IMR-90 (cell line): ENCODE results near the gene FOXO3.

Experiments used
- BHLHE40 ChIP-seq: fragments of 150-350 bp; IDR thresholded peaks from 2 replicates; pipeline ENCODE4 v1.6.1; 2016; ENCODE audit warnings: mild to moderate bottlenecking, low read depth, low read length
- CEBPB ChIP-seq: IDR thresholded peaks from 2 replicates; pipeline ENCODE4 v1.6.1; 2012; ENCODE audit warnings: low read depth, low read length, improper control_type of control experiment
- CHD1 ChIP-seq: IDR thresholded peaks from 2 replicates; pipeline ENCODE4 v1.6.1; 2012; ENCODE audit warnings: low read depth, low read length, improper control_type of control experiment
- CTCF ChIP-seq: conservative IDR thresholded peaks from 2 replicates; pipeline ENCODE4 v1.5.1; 2012; ENCODE audit warnings: mild to moderate bottlenecking, low read depth, low read length, improper control_type of control experiment
- MAFK ChIP-seq: IDR thresholded peaks from 2 replicates; pipeline ENCODE4 v1.6.1; 2012; ENCODE audit warnings: low read depth, low read length, improper control_type of control experiment
- MAZ ChIP-seq: IDR thresholded peaks from 2 replicates; pipeline ENCODE4 v1.6.1; 2012; ENCODE audit warnings: low read depth, mild to moderate bottlenecking, low read length, improper control_type of control experiment, moderate library complexity, borderline replicate concordance
- MXI1 ChIP-seq: IDR thresholded peaks from 2 replicates; pipeline ENCODE4 v1.6.1; 2012; ENCODE audit warnings: low read depth, mild to moderate bottlenecking, low read length, moderate library complexity, borderline replicate concordance
- NFE2L2 ChIP-seq: fragments of 150-350 bp; IDR thresholded peaks from 2 replicates; pipeline ENCODE4 v1.6.1; 2016; ENCODE audit warnings: low read depth, mild to moderate bottlenecking, low read length
- POLR2A ChIP-seq: IDR thresholded peaks from 2 replicates; pipeline ENCODE4 v1.6.1; 2012; ENCODE audit warnings: mild to moderate bottlenecking, low read depth, low read length
- RAD21 ChIP-seq: IDR thresholded peaks from 2 replicates; pipeline ENCODE4 v1.6.1; 2012; ENCODE audit warnings: low read length, improper control_type of control experiment
- RFX5 ChIP-seq: IDR thresholded peaks from 2 replicates; pipeline ENCODE4 v1.8.0; 2012; ENCODE audit warnings: low read depth, mild to moderate bottlenecking, low read length, moderate library complexity
- SMC3 ChIP-seq: fragments of 150-350 bp; IDR thresholded peaks from 2 replicates; pipeline ENCODE4 v1.6.1; 2016; ENCODE audit warnings: low read depth, mild to moderate bottlenecking, antibody characterized with exemption, low read length, moderate library complexity
- USF2 ChIP-seq: fragments of 150-350 bp; IDR thresholded peaks from 2 replicates; pipeline ENCODE4 v1.6.1; 2017; ENCODE audit warnings: mild to moderate bottlenecking, antibody characterized with exemption, low read length, low read depth

- TF ChIP-seq CTCF (no peak), RAD21 (no peak), POLR2A (no peak), RFX5 (no peak), CEBPB (no peak), SMC3 (no peak), USF2 (no peak), CHD1 (no peak), NFE2L2 (no peak), MXI1 (no peak), MAFK (no peak), BHLHE40 (no peak), MAZ (no peak)
Measured at GRCh38 chr6:108644252-108644651, 83.5 kb downstream of the FOXO3 start.
